SK-N-SH treated with all-trans-retinoic acid at 6 μM for 48 hours (cell line): Measurements from ENCODE around the gene DYNLT1.
A peak's percentile ranks its signal among the peaks of the same experiment; 100 is the strongest.
"Not testable (repeated sequence)": the region's sequence is repeated elsewhere in the genome, so short reads cannot be mapped to it uniquely, and the experiment has no call there.

Experiments
- ATAC-seq: fragments of 200-7000 bp; cut with Tn5 transposase; 3 replicates; pipeline ENCODE4 v1.9.1; 2020; ENCODE audit warnings: mild to moderate bottlenecking, moderate library complexity
- ARNTL ChIP-seq: fragments of 450-650 bp; formaldehyde crosslinking; IDR thresholded peaks from 2 replicates; pipeline ENCODE4 v1.5.0; 2020; ENCODE audit warnings: low read depth, mild to moderate bottlenecking, moderate library complexity, borderline replicate concordance
- BACH2 ChIP-seq: fragments of 250-450 bp; sonication (Bioruptor Pico); IDR thresholded peaks from 2 replicates; pipeline ENCODE4 v1.9.0; 2021; ENCODE audit warnings: mild to moderate bottlenecking, borderline replicate concordance
- CSDC2 ChIP-seq: fragments of 250-450 bp; sonication (Bioruptor Pico); IDR thresholded peaks from 2 replicates; pipeline ENCODE4 v1.5.0; 2020; ENCODE audit warnings: mild to moderate bottlenecking, moderate library complexity
- ESRRG ChIP-seq: fragments of 250-450 bp; sonication (Bioruptor Pico); IDR thresholded peaks from 2 replicates; pipeline ENCODE4 v1.6.1; 2021; ENCODE audit warnings: mild to moderate bottlenecking
- OSR1 ChIP-seq: fragments of 250-450 bp; sonication (Bioruptor Pico); IDR thresholded peaks from 2 replicates; pipeline ENCODE4 v1.8.0; 2022; ENCODE audit warnings: moderate library complexity, mild to moderate bottlenecking, inconsistent platforms
- PPARA ChIP-seq: fragments of 250-450 bp; sonication (Bioruptor Pico); IDR thresholded peaks from 2 replicates; pipeline ENCODE4 v1.5.0; 2020; ENCODE audit warnings: mild to moderate bottlenecking, borderline replicate concordance
- RARB ChIP-seq: fragments of 250-450 bp; sonication (Bioruptor Pico); IDR thresholded peaks from 2 replicates; pipeline ENCODE4 v1.8.0; 2021; ENCODE audit warnings: mild to moderate bottlenecking, moderate library complexity
- SNAI2 ChIP-seq: fragments of 250-450 bp; sonication (Bioruptor Pico); IDR thresholded peaks from 2 replicates; pipeline ENCODE4 v1.5.0; 2020; ENCODE audit warnings: mild to moderate bottlenecking, moderate library complexity
- ZC3H10 ChIP-seq: fragments of 250-450 bp; sonication (Bioruptor Pico); IDR thresholded peaks from 2 replicates; pipeline ENCODE4 v1.5.1; 2021; ENCODE audit warnings: mild to moderate bottlenecking, moderate library complexity
- ZFP3 ChIP-seq: fragments of 250-450 bp; sonication (Bioruptor Pico); IDR thresholded peaks from 2 replicates; pipeline ENCODE4 v1.5.0; 2020; ENCODE audit warnings: mild to moderate bottlenecking, moderate library complexity
- ZFP30 ChIP-seq: fragments of 450-650 bp; formaldehyde crosslinking; IDR thresholded peaks from 2 replicates; pipeline ENCODE4 v1.5.0; 2022; ENCODE audit warnings: mild to moderate bottlenecking, moderate library complexity
- ZNF565 ChIP-seq: fragments of 450-650 bp; formaldehyde crosslinking; conservative IDR thresholded peaks from 2 replicates; pipeline ENCODE4 v1.5.0; 2020; ENCODE audit warnings: low read depth, mild to moderate bottlenecking, moderate library complexity
- ZNF70 ChIP-seq: fragments of 450-650 bp; formaldehyde crosslinking; IDR thresholded peaks from 2 replicates; pipeline ENCODE4 v1.5.0; 2020; ENCODE audit warnings: mild to moderate bottlenecking, moderate library complexity
- ZNF8 ChIP-seq: fragments of 450-650 bp; formaldehyde crosslinking; IDR thresholded peaks from 2 replicates; pipeline ENCODE4 v1.5.0; 2020; ENCODE audit warnings: mild to moderate bottlenecking, moderate library complexity
- TF ChIP-seq, protein P1 (sequence below): fragments of 250-450 bp; sonication (Bioruptor Pico); IDR thresholded peaks from 2 replicates; pipeline ENCODE4 v1.5.0; 2020; ENCODE audit warnings: mild to moderate bottlenecking, moderate library complexity
- TF ChIP-seq, protein P2 (sequence below): fragments of 250-450 bp; sonication (Bioruptor Pico); IDR thresholded peaks from 2 replicates; pipeline ENCODE4 v1.8.0; 2020; ENCODE audit warnings: mild to moderate bottlenecking, moderate library complexity, borderline replicate concordance
- TF ChIP-seq, protein P3 (sequence below): fragments of 250-450 bp; sonication (Bioruptor Pico); IDR thresholded peaks from 2 replicates; pipeline ENCODE4 v1.5.1; 2020; ENCODE audit warnings: low read depth, mild to moderate bottlenecking, moderate library complexity
- TF ChIP-seq, protein P4 (sequence below): fragments of 250-450 bp; sonication (Bioruptor Pico); IDR thresholded peaks from 2 replicates; pipeline ENCODE4 v1.8.0; 2021; ENCODE audit warnings: low read depth, mild to moderate bottlenecking, moderate library complexity, borderline replicate concordance

Gene DYNLT1

DNA sequence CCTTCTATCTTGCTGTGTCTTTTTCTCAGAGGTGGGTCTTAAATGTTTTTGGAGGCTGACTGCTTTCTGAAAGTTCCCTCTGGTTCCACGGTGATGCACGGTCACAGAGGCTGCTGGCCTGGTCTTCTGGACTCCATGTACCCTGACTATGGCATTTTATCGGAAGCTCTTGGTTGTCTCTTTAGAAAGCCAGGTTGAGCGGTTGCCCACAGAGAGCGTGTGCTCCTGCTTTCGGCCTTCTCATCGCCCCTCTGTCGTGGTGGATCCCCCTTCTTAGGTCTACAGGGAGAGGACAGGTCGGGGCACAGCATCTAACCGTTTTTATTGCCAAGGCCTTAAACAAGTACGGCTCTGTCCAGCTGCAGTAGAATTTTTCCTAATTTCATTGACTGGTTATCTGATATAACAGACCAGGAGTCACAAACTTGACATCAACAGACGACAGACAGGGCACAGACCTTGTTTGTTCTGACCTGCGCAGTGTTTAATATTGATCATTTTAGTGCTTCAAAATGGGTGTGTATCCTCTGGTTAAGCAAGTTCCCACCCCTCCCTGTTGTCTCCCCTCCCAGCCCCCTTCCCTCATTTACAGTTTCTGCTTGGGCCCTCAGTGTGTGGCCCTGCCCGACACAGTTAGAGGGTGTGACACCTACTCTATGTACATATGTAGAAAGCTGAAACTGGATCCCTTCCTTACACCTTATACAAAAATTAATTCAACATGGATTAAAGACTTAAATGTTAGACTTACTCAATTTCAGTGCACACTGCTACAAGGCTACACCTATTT is 30.0 kb upstream of the DYNLT1 start:
- ATAC-seq, result no peak
- TF ChIP-seq SNAI2 (CRISPR knock-in tag) (no peak), ESRRG (CRISPR knock-in tag) (no peak), ZNF70 (peak; percentile 74)
- TF ChIP-seq, all 23 proteins: peak for 1

DNA sequence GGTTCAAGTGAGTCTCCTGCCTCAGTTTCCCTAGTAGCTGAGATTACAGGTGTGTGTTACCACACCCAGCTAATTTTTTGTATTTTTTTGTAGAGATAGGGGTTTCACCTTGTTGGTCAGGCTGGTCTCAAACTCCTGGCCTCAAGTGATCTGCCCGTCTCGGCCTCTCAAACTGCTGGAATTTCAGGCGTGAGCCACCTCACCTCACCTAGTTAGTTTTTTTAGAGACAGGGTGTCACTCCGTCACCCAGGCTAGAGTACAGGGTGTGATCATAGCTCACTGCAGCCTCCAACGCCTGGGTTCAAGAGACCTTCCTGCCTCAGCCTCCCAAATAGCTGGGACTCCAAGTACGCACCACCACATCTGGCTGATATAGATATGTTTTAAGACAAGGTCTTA is 28.2 kb upstream of the DYNLT1 start:
- ATAC-seq, result no peak
- TF ChIP-seq, protein P1, sequence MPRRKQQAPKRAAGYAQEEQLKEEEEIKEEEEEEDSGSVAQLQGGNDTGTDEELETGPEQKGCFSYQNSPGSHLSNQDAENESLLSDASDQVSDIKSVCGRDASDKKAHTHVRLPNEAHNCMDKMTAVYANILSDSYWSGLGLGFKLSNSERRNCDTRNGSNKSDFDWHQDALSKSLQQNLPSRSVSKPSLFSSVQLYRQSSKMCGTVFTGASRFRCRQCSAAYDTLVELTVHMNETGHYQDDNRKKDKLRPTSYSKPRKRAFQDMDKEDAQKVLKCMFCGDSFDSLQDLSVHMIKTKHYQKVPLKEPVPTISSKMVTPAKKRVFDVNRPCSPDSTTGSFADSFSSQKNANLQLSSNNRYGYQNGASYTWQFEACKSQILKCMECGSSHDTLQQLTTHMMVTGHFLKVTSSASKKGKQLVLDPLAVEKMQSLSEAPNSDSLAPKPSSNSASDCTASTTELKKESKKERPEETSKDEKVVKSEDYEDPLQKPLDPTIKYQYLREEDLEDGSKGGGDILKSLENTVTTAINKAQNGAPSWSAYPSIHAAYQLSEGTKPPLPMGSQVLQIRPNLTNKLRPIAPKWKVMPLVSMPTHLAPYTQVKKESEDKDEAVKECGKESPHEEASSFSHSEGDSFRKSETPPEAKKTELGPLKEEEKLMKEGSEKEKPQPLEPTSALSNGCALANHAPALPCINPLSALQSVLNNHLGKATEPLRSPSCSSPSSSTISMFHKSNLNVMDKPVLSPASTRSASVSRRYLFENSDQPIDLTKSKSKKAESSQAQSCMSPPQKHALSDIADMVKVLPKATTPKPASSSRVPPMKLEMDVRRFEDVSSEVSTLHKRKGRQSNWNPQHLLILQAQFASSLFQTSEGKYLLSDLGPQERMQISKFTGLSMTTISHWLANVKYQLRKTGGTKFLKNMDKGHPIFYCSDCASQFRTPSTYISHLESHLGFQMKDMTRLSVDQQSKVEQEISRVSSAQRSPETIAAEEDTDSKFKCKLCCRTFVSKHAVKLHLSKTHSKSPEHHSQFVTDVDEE, result no peak
- TF ChIP-seq ZNF70, result no peak
- no peak for TF ChIP-seq SNAI2 (CRISPR knock-in tag)
- TF ChIP-seq, protein P2, sequence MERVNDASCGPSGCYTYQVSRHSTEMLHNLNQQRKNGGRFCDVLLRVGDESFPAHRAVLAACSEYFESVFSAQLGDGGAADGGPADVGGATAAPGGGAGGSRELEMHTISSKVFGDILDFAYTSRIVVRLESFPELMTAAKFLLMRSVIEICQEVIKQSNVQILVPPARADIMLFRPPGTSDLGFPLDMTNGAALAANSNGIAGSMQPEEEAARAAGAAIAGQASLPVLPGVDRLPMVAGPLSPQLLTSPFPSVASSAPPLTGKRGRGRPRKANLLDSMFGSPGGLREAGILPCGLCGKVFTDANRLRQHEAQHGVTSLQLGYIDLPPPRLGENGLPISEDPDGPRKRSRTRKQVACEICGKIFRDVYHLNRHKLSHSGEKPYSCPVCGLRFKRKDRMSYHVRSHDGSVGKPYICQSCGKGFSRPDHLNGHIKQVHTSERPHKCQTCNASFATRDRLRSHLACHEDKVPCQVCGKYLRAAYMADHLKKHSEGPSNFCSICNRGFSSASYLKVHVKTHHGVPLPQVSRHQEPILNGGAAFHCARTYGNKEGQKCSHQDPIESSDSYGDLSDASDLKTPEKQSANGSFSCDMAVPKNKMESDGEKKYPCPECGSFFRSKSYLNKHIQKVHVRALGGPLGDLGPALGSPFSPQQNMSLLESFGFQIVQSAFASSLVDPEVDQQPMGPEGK (CRISPR knock-in tag), result no peak
- TF ChIP-seq ESRRG (CRISPR knock-in tag), result no peak
- TF ChIP-seq, protein P3, sequence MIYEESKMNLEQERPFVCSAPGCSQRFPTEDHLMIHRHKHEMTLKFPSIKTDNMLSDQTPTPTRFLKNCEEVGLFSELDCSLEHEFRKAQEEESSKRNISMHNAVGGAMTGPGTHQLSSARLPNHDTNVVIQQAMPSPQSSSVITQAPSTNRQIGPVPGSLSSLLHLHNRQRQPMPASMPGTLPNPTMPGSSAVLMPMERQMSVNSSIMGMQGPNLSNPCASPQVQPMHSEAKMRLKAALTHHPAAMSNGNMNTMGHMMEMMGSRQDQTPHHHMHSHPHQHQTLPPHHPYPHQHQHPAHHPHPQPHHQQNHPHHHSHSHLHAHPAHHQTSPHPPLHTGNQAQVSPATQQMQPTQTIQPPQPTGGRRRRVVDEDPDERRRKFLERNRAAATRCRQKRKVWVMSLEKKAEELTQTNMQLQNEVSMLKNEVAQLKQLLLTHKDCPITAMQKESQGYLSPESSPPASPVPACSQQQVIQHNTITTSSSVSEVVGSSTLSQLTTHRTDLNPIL (CRISPR knock-in tag), result no peak
- no peak for TF ChIP-seq CSDC2
- TF ChIP-seq ZNF8, result no peak
- no peak for TF ChIP-seq ARNTL (CRISPR knock-in tag)
- no peak for TF ChIP-seq ZNF565 (CRISPR knock-in tag)
- TF ChIP-seq, protein P4, sequence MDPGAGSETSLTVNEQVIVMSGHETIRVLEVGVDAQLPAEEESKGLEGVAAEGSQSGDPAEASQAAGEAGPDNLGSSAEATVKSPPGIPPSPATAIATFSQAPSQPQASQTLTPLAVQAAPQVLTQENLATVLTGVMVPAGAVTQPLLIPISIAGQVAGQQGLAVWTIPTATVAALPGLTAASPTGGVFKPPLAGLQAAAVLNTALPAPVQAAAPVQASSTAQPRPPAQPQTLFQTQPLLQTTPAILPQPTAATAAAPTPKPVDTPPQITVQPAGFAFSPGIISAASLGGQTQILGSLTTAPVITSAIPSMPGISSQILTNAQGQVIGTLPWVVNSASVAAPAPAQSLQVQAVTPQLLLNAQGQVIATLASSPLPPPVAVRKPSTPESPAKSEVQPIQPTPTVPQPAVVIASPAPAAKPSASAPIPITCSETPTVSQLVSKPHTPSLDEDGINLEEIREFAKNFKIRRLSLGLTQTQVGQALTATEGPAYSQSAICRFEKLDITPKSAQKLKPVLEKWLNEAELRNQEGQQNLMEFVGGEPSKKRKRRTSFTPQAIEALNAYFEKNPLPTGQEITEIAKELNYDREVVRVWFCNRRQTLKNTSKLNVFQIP (CRISPR knock-in tag), result no peak
- no peak for TF ChIP-seq ZFP30 (CRISPR knock-in tag)
- TF ChIP-seq RARB (CRISPR knock-in tag), result no peak
- no peak for TF ChIP-seq ZC3H10 (CRISPR knock-in tag)
- TF ChIP-seq PPARA, result no peak
- no peak for TF ChIP-seq OSR1 (CRISPR knock-in tag)
- no peak for TF ChIP-seq ZFP3 (CRISPR knock-in tag)

DNA sequence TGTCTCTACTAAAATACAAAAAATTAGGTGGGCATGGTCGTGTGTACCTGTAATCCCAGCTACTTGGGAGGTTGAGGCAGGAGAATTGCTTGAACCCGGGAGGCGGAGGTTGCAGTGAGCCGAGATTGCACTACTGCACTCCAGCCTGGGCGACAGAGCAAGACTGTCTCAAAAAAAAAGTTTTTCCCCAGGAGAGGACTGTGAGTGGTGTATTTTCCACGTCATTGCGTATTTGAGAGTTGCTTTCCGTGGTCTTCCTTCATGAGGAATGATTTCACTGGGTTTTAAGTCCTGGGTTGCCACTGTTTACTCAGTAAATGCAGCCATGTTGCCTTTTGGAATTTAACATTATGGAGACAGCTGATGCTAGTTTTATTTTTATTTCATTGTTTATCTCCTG is 27.6 kb upstream of the DYNLT1 start:
- not testable (repeated sequence) for ATAC-seq

DNA sequence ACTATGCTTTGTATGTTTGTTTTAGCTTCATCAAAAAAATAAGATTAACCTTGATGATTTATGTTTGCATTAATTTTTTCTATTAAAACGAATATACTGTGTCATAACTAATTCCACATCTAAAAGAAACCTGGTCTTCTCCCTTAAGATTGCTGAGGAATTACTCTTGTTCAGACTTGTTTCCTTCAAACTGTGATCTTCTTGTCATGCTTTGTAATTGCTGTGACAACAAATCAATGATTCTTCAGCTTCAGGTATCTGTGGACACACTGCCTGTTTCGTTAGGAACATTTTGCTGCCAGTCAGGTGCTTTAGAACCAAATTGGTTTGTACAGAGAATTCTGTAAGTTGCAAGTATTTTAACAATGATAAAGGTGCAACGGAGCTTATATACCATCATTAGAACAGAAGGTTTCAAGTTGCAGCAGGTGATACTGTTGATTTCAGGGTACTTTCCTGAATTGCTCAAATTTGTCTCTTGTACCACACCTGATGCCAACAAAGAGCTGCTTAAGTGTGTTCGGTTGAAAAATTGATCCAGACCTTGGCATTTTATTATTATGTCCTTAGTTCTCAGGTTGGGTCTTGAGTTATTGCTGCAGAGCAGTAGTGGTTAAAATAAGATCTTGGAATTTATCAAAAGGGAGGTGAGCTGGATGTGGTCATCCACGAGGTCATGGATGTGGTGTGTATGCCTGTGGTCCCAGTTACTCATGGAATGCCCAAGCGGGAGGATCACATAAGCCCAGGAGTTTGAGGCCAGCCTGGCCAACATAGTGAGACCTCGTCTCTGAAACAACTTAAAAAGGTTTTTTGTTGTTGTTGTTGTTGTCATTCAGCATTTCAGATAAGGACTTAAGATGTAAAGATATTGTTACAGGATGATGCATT is 24.8 kb upstream of the DYNLT1 start:
- no peak for TF ChIP-seq ZNF70
- no peak for TF ChIP-seq BACH2
- TF ChIP-seq SNAI2 (CRISPR knock-in tag), result no peak
- 0 out of 3 replicates have a peak, but pooled peaks have one; percentile 22 for ATAC-seq

DNA sequence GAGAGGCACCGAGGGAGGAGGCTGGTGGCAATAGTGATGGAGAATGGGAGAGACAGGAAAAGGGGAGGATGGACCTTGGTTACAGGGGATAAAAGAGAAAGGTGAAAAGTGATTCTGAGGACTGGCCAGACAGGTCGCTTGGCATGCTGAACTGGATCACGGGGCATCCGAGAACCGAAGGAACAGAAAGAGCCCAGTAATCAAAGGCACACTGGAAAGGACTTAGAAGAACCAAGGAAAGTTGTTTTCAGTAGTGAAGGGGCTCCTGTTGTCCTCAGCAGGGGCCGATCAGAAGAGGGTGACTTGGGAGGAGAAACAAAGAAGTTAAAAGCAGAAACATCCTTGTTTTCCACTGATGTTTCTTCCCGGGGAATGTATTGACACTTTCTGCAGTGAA is 24.2 kb upstream of the DYNLT1 start:
- ATAC-seq, result no peak
- TF ChIP-seq OSR1 (CRISPR knock-in tag) (no peak), BACH2 (no peak), SNAI2 (CRISPR knock-in tag) (no peak), ESRRG (CRISPR knock-in tag) (no peak), ARNTL (CRISPR knock-in tag) (no peak)
- TF ChIP-seq, protein P2 (CRISPR knock-in tag), result no peak
- TF ChIP-seq, protein P3 (CRISPR knock-in tag), result no peak
- TF ChIP-seq, protein P4 (CRISPR knock-in tag), result no peak
